Heart left ventricle (tissue), 13 donors: Measurements from ENCODE around the gene REXO1.

Experiments used
- POLR2A ChIP-seq, 2 donors: fragments of 450-650 bp; IDR thresholded peaks; one replicate each; pipeline ENCODE4 v1.6.1; 2017; ENCODE audit warnings: antibody characterized with exemption in 2 of 2, mild to moderate bottlenecking in 2 of 2, moderate library complexity in 2 of 2
- TF ChIP-seq, protein P1 (sequence below), 12 donors: fragments of 200-600 bp; sonication (generic) in 4 of 12; IDR thresholded peaks; one replicate each; pipeline versions ENCODE4 v1.5.0 to v1.8.0; 2018 to 2022; ENCODE audit warnings: antibody characterized with exemption in 12 of 12, mild to moderate bottlenecking in 5 of 12
- donor health status: ischemic (EF 13 %, LVEDD 7.1; RV severe dilation, severe dysfunction).
- donor health status: DM: no; HTN: yes; CAD: no.
- donor health status: DM: no; HTN: no; CAD: no.
- donor health status: ischemic (EF 25% LVEDD 6.9; RV normal size, moderate dysfunction).
- donor health status: ischemic (EF 25% LVEDD 5.7; RV mildly dilated, moderate dysfunction).
- donor health status: ischemic (EF 35%, LVEDD 5.7; RV mildly dilated, moderate dysfunction).
- donor health status: nonischemic (EF 11% LVEDD 7.7; RV severe dilation, severe dysfunction).
- donor health status: DM: yes; HTN: yes; CAD: no.
- donor health status: PGD.
- donor health status: ischemic (EF 29% LVEDD 5.4; RV normal size, mild dysfunction).
- donor health status: nonischemic (EF 23%, LVEDD 6.1; RV moderate dilation, normal function).

DNA sequence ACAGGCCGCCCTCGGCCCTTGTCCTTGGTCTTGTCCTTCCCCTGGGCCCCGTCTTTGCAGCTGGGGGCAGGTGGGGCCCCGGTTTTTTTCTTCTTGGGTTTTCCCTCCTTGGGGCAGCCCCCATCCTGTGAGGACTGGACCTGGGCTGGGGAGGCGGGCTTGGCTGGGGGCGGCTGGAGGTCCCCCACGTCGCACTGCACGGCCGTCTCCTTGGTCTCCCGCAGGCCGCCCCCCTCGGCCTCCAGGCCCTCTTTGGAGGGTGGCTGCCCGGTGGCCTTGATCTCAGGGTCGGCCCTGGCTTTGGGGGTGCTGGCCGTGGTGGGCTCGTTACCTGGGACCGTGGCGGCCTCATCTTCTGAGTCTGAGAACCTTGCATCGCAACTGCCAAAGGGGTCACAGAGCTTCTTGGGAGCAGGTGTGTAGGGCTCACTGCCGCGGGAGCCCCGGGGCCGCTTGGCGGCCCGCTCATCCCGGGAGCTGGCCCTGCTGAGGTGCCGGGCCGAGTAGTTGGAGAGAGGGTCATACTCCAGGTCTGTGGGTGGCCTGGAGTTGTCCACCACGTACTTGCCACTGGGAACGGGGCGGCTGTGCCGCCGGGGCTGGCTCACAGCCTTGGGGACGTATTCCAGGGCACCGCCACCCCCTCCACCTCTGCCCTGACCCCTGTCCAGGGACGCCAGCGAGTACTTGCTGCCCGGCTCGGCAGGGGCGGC, 20.6 kb downstream of the REXO1 start:
- TF ChIP-seq, protein P1, sequence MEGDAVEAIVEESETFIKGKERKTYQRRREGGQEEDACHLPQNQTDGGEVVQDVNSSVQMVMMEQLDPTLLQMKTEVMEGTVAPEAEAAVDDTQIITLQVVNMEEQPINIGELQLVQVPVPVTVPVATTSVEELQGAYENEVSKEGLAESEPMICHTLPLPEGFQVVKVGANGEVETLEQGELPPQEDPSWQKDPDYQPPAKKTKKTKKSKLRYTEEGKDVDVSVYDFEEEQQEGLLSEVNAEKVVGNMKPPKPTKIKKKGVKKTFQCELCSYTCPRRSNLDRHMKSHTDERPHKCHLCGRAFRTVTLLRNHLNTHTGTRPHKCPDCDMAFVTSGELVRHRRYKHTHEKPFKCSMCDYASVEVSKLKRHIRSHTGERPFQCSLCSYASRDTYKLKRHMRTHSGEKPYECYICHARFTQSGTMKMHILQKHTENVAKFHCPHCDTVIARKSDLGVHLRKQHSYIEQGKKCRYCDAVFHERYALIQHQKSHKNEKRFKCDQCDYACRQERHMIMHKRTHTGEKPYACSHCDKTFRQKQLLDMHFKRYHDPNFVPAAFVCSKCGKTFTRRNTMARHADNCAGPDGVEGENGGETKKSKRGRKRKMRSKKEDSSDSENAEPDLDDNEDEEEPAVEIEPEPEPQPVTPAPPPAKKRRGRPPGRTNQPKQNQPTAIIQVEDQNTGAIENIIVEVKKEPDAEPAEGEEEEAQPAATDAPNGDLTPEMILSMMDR (IDR thresholded peaks at IDR 0.05): no peak
- TF ChIP-seq POLR2A (IDR thresholded peaks at IDR 0.05): no peak
